Stomach (tissue), 9 donors: Measurements from ENCODE around the gene PCDH17. TPM values are rescaled to one million over a fixed set of nuclear protein-coding genes. Genes with fewer than 3 reads are reported as not detected.

ENCODE experiments used
- DNase-seq, 2 donors: peaks; one replicate each; pipeline versions ENCODE4 v3.0.0 to v3.0.0-alpha.2; 2013 to 2019
- H3K27ac ChIP-seq, 5 donors: fragments of 200-600 bp in 4 of 5; sonication (generic) in 4 of 5; one replicate each; pipeline ENCODE4 v1.5.1; 2013 to 2019; ENCODE audit warnings: mild to moderate bottlenecking in 1 of 5, moderate library complexity in 1 of 5
- H3K27me3 ChIP-seq, 3 donors: fragments of 200-600 bp; sonication (generic); one replicate each; pipeline ENCODE4 v1.5.1; 2017 to 2019; ENCODE audit warnings: mixed run types in 1 of 3
- H3K36me3 ChIP-seq, 4 donors: fragments of 200-600 bp; sonication (generic); 1 replicate in 3 of 4; 2 replicates in 1 of 4; pipeline ENCODE4 v1.5.1; 2016 to 2019
- H3K4me1 ChIP-seq, 4 donors: fragments of 200-600 bp; sonication (generic); one replicate each; pipeline ENCODE4 v1.5.1; 2016 to 2019
- H3K4me3 ChIP-seq, 4 donors: fragments of 200-600 bp; sonication (generic) in 3 of 4; one replicate each; pipeline ENCODE4 v1.5.1; 2016 to 2019; ENCODE audit warnings: mild to moderate bottlenecking in 1 of 4
- H3K9me3 ChIP-seq, 4 donors: fragments of 200-600 bp; sonication (generic); one replicate each; pipeline ENCODE4 v1.5.1; 2016 to 2019
- CTCF ChIP-seq, 7 experiments: fragments of 450-650 bp in 4 of 7; fragments of 200-600 bp in 3 of 7; sonication (generic) in 3 of 7; IDR thresholded peaks; one replicate each; pipeline ENCODE4 v1.5.1; 2016 to 2019; ENCODE audit warnings: antibody characterized with exemption in 7 of 7, control low read depth in 2 of 7, mild to moderate bottlenecking in 1 of 7
- EP300 ChIP-seq: sonication (generic); formaldehyde crosslinking; IDR thresholded peaks from one replicate; pipeline ENCODE4 v1.6.1; 2017; ENCODE audit warnings: antibody characterized with exemption
- POLR2A ChIP-seq, 4 donors: fragments of 450-650 bp; IDR thresholded peaks; one replicate each; pipeline ENCODE4 v1.6.1; 2016; ENCODE audit warnings: antibody characterized with exemption in 4 of 4, control low read depth in 2 of 4, mild to moderate bottlenecking in 1 of 4, moderate library complexity in 1 of 4
- POLR2AphosphoS5 ChIP-seq, 3 donors: sonication (generic); formaldehyde crosslinking; IDR thresholded peaks; one replicate each; pipeline ENCODE4 v1.6.1; 2016; ENCODE audit warnings: antibody characterized with exemption in 3 of 3
- WGBS, 5 donors: extraction: QIAGEN DNeasy Blood & Tissue Kit in 3 of 5; methylation state at CpG; one replicate each; pipeline versions ENCODE4 v1.1.5 to v1.1.7; 2013 to 2018; 5-methylcytosine and 5-hydroxymethylcytosine counted together
- intact Hi-C: fragments of 100-400 bp; cut with DNase I; formaldehyde crosslinking; loops from one replicate; pipeline ENCODE4 v1.15.1; 2023; ENCODE audit warnings: low total_unique reads
- polyA plus RNA-seq, 3 donors: library from polyadenylated mRNA; stranded (reverse); fragments of 200-250 nt; gene quantifications; one replicate each; pipeline ENCODE4 v1.2.3, GENCODE V29; 2013
- total RNA-seq, 5 donors: library from RNA; depleted of rRNA; stranded (reverse); fragments of >200 nt; gene quantifications; one replicate each; pipeline versions ENCODE4 v1.1.0 to v1.2.3, GENCODE V29; 2014 to 2016
- donor health status: healthy with polysubstance abuse.
- donor health status: Bipolar disorder and iron deficiency.
- donor health status: healthy.

Gene PCDH17
- total and polyA plus RNA-seq, 8 donors = 0.35 to 14.0 (median 2.8) TPM

GRCh38 chr13:57633950-57634838, 2.6 kb downstream of the PCDH17 start:
- Histone ChIP-seq H3K27ac (peak overlapping the region; percentile 31 to 79 (median 68)), H3K4me1 (peaks cover 5 to 52% (median 34%) of the 10 kb centered on the region in 4 donors), H3K27me3 (peaks cover 4 to 67% (median 58%) of the 10 kb centered on the region in 3 donors), H3K36me3 (no peaks in the 10 kb centered on the region), H3K9me3 (peaks cover 0 to 26% (median 10%) of the 10 kb centered on the region in 4 donors), H3K4me3 (peak overlapping the region; percentile 44 to 58 (median 52))
- peak in 1 of 2 donors; percentile 67 for DNase-seq
- intact Hi-C loops = no loop called here
- 8 to 18% (median 12%) methylated on average over 44 to 78 of the region's 78 CpGs for WGBS, 5 donors
- no peak for TF ChIP-seq EP300
- no peak for TF ChIP-seq POLR2A (IDR thresholded peaks at IDR 0.05)
- TF ChIP-seq CTCF (IDR thresholded peaks at IDR 0.05) = no peak
- no peak for TF ChIP-seq POLR2AphosphoS5 (IDR thresholded peaks at IDR 0.05)

GRCh38 chr13:57634839-57635165, 3.3 kb downstream of the PCDH17 start:
- peaks cover 0 to 46% (median 28%) of the 10 kb centered on the region in 4 donors for H3K4me1 ChIP-seq
- DNase-seq = no peak
- H3K36me3 ChIP-seq = no peaks in the 10 kb centered on the region
- peaks cover 4 to 60% (median 52%) of the 10 kb centered on the region in 3 donors for H3K27me3 ChIP-seq
- H3K4me3 ChIP-seq = peak overlapping the region; percentile 44 to 58 (median 52)
- 10 to 15% (median 13%) methylated on average over 15 of the region's 15 CpGs for WGBS, 5 donors
- H3K27ac ChIP-seq = peak overlapping the region in 3 of 5 donors; percentile 68 to 79 (median 75)
- TF ChIP-seq POLR2AphosphoS5 (IDR thresholded peaks at IDR 0.05) = no peak
- no peak for TF ChIP-seq CTCF (IDR thresholded peaks at IDR 0.05)
- TF ChIP-seq POLR2A (IDR thresholded peaks at IDR 0.05) = no peak
- TF ChIP-seq EP300 = no peak
- peaks cover 0 to 26% (median 10%) of the 10 kb centered on the region in 4 donors for H3K9me3 ChIP-seq
- intact Hi-C loops = no loop called here

- H3K4me3 ChIP-seq = peak overlapping the region in 3 of 4 donors; percentile 5 to 58 (median 51)
- 43 to 61% (median 58%) methylated on average over 2 of the region's 2 CpGs for WGBS, 5 donors
Measured at GRCh38 chr13:57635541-57636085, 4.1 kb downstream of the PCDH17 start.

More at GRCh38 chr13:57635541-57636085, 4.1 kb downstream of the PCDH17 start:
- peaks cover 0 to 38% (median 21%) of the 10 kb centered on the region in 4 donors for H3K4me1 ChIP-seq
- no peak for TF ChIP-seq EP300
- TF ChIP-seq POLR2AphosphoS5 (IDR thresholded peaks at IDR 0.05) = no peak
- no peak for TF ChIP-seq POLR2A (IDR thresholded peaks at IDR 0.05)
- TF ChIP-seq CTCF (IDR thresholded peaks at IDR 0.05) = no peak
- peaks cover 0 to 26% (median 10%) of the 10 kb centered on the region in 4 donors for H3K9me3 ChIP-seq
- H3K36me3 ChIP-seq = no peaks in the 10 kb centered on the region
- DNase-seq = no peak
- H3K27ac ChIP-seq = peak overlapping the region in 1 of 5 donors; percentile 10
- H3K27me3 ChIP-seq = peaks cover 4 to 52% (median 44%) of the 10 kb centered on the region in 3 donors
- intact Hi-C loops = no loop called here
